ACC112 (cell line): Measurements from ENCODE around the gene PALLD.
"Not testable (repeated sequence)": the region's sequence is repeated elsewhere in the genome, so short reads cannot be mapped to it uniquely, and the experiment has no call there.

Experiments
- H2AFZ ChIP-seq: fragments of 200-600 bp; sonication (generic); one replicate; pipeline ENCODE4 v1.6.0; 2017; ENCODE audit warnings: antibody characterized with exemption, low read length; ENCODE audit not compliant: unreplicated experiment
- H3K27ac ChIP-seq: fragments of 200-600 bp; sonication (generic); 2 replicates; pipeline ENCODE4 v1.5.1; 2014; ENCODE audit warnings: low read depth, mild to moderate bottlenecking, antibody characterized with exemption, low read length, moderate library complexity
- H3K27me3 ChIP-seq: fragments of 200-600 bp; sonication (generic); 2 replicates; pipeline ENCODE4 v1.6.1; 2014; ENCODE audit warnings: mild to moderate bottlenecking, antibody characterized with exemption, low read length, moderate library complexity, mixed read lengths; ENCODE audit not compliant: insufficient read depth
- H3K36me3 ChIP-seq: fragments of 200-600 bp; sonication (generic); 2 replicates; pipeline ENCODE4 v1.6.1; 2016; ENCODE audit warnings: mild to moderate bottlenecking, antibody characterized with exemption, low read length, moderate library complexity, mixed read lengths; ENCODE audit not compliant: insufficient read depth
- H3K4me1 ChIP-seq: fragments of 200-600 bp; sonication (generic); one replicate; pipeline ENCODE4 v1.6.1; 2016; ENCODE audit warnings: low read length, mixed read lengths; ENCODE audit not compliant: insufficient read depth, unreplicated experiment, control insufficient read depth
- H3K4me3 ChIP-seq: fragments of 200-600 bp; sonication (generic); 2 replicates; pipeline ENCODE4 v1.5.1; 2014; ENCODE audit warnings: mild to moderate bottlenecking, low read depth, low read length
- H3K79me2 ChIP-seq: fragments of 200-600 bp; sonication (generic); one replicate; pipeline ENCODE4 v1.6.0; 2016; ENCODE audit warnings: low read length; ENCODE audit not compliant: control insufficient read depth, unreplicated experiment, insufficient read depth

The PALLD gene

DNA sequence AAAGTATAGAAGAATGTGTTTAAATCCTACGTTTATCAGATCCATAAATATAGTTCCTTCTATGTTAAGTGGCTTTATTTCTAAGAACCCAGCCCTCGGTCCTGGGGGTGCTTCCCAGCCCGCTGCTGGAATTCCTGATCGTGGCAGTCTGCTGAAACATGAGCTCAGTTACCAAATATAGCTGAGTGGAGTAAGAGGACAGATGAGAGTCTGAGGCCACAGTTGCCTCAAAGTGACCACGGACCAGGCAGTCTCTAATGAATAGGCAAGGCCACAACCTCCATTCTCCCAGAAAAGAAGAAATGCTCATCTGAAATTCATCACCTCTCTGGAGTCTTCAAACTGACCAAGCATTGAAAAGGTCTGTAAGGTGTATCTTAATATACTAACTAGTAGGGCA, at the start of gene PALLD:
Gene PALLD (plus strand): TSS at position 219 of the 400 bp plus-strand sequence.
- Histone ChIP-seq H3K27me3 (no peaks in the 10 kb centered on the region), H3K36me3 (no peaks in the 10 kb centered on the region), H2AFZ (no peak within 1 kb of the TSS), H3K4me1 (no peaks in the 10 kb centered on the region), H3K4me3 (no peak within 1 kb of the TSS), H3K79me2 (no peaks in the 10 kb centered on the region), H3K27ac (no peak within 1 kb of the TSS)

DNA sequence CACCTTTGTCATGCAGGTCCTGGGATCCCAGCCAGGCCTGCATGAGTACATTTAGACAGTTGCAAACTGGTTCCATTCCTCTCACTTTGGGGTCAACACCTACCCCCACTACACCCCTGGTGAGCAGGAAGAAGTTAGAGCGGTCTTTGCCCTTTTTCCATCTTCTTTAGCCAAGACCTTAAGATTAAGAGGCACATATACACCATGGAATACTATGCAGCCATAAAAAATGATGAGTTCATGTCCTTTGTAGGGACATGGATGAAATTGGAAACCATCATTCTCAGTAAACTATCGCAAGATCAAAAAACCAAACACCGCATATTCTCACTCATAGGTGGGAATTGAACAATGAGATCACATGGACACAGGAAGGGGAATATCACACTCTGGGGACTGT, 47.8 kb upstream of the PALLD start:
- H2AFZ ChIP-seq, H3K79me2 ChIP-seq, H3K27ac ChIP-seq, H3K4me3 ChIP-seq, H3K27me3 ChIP-seq: not testable (repeated sequence)
- Histone ChIP-seq H3K4me1 (peaks cover 27% of the 10 kb centered on the region), H3K36me3 (peaks cover 36% of the 10 kb centered on the region)

DNA sequence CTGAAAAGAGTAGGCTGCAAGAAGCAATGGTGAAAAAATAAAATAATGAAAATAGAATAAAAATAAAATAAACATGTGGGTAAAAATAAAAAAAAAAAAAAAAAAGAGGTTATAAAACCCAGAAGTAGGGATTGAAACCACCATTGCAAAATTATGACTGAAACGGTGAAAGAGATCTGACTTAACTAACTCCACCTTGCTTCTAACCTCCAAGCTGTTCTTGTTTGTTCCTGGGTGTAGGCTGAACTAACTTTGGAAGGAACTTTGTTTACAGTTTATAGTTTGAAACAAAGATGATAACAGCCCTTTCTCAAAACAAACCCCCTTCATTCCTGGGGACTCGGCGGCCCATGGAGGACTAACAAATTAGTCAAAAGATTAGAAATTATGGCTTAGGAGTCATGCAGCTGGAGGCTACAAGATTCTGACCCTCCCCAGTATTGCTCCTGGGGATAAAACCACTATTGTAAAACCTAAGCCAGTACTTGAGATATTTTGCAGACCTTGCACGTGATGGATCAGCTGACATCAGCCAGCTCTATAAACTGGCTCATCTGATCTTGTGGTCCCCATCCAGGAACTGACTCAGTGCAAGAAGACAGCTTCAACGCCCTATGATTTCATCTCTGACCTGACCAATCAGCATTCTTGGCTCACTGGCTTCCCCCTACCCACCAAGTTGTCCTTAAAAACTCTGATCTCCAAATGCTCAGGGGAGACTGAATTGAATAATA, 47.0 kb upstream of the PALLD start:
- Histone ChIP-seq H3K27me3 (no peaks in the 10 kb centered on the region), H3K4me3 (no peak overlapping the region), H3K36me3 (peaks cover 36% of the 10 kb centered on the region), H3K4me1 (peaks cover 27% of the 10 kb centered on the region), H2AFZ (no peak overlapping the region), H3K27ac (peak overlapping the region; percentile 49; the same call in 1 of the 2 replicates), H3K79me2 (no peaks in the 10 kb centered on the region)

DNA sequence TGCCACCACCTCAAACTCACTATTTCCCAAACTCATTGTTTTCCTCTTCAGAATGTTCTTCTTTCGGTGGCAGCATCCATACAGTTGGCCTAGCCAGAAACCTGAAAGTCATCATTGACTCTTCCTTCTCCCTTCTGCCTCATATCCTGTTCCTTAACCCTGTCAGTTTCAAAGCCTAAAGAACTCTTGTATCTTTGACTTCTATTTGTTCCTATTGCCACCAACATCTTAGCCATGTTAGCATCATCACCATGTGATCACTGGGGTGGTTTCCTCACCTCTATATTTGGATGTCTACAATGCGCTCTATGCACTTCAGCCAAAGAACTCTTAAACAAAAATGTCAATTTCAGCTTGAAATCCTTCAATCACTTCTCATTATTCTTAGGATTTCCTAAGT, 45.5 kb upstream of the PALLD start:
- Histone ChIP-seq H3K27me3 (no peaks in the 10 kb centered on the region), H3K79me2 (no peaks in the 10 kb centered on the region), H3K36me3 (peaks cover 41% of the 10 kb centered on the region), H3K4me3 (peak overlapping the region; percentile 22; the same call in 1 of the 2 replicates), H3K4me1 (peaks cover 27% of the 10 kb centered on the region), H2AFZ (no peak overlapping the region), H3K27ac (peak overlapping the region; percentile 55)

DNA sequence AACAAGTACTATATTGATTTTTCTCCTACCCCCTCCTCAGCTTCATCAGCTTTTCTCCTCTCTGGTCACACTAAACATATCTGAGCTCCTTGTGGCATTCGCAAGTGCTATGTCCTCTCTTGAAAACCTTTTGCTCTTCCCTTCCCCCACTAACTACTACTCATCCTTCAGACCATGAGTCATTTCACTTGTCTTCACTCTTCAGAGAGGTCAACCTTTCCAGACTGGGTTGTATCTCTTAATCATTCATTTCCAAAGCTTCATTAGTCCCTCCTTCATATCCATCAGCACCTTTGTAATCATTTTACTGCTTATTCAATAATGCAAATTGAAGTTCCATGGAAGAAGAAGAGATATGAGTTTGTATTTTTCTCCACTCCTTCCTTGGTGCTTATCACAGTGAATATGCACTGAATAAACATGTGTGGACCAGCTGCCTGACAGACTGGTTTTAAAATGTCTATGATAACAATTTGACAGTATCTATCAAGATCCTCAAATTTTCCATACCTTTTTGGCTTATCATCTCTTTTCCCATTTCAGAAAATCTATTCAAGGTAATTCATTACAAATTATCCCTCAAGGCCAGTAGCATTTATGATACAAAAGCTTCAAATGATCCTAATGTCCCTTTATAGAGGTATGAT, 45.0 kb upstream of the PALLD start:
- Histone ChIP-seq H3K4me3 (peak overlapping the region; percentile 36; the same call in 1 of the 2 replicates), H3K27ac (peak overlapping the region; percentile 55), H3K79me2 (no peaks in the 10 kb centered on the region), H3K36me3 (peaks cover 41% of the 10 kb centered on the region), H3K27me3 (no peaks in the 10 kb centered on the region), H3K4me1 (peaks cover 27% of the 10 kb centered on the region), H2AFZ (no peak overlapping the region)

DNA sequence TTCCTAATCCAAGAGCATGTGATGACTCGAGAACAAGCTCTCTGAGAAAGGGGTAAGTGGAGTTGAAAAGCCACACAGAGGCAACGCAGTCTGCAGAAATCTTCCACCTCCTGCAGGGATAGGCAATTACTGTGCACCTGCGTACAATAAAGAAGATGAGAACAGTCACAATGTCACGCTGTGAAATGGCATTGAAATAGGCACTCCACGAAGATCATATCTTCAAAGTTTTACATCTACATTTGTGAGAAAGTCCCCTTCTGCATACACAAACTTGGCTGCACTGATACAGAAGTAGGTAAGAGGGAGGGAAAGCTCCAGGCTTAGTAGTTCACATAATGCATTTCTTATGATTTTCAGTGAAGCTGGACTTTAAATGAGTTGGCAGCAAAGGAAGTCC, 43.7 kb upstream of the PALLD start:
- H2AFZ ChIP-seq = no peak overlapping the region
- H3K27ac ChIP-seq = no peak overlapping the region

DNA sequence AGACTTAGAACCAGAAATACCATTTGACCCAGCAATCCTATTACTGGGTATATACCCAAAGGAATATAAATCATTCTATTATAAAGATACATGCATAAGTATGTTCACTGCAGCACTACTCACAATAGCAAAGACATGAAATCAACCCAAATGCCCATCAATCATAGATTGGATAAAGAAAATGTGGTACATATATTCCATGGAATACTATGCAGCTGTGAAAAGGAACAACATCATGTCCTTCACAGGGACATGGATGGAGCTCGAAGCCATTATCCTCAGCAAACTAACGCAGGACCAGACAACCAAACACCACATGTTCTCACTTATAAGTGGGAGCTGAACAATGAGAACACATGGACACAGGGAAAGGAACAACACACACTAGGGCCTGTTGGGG, 38.6 kb upstream of the PALLD start:
- H3K79me2 ChIP-seq, H2AFZ ChIP-seq, H3K4me3 ChIP-seq, H3K4me1 ChIP-seq, H3K27ac ChIP-seq, H3K27me3 ChIP-seq: not testable (repeated sequence)
- peaks cover 40% of the 10 kb centered on the region for H3K36me3 ChIP-seq

More for the DNA sequence above, 43.7 kb upstream of the PALLD start:
- Histone ChIP-seq H3K36me3 (peaks cover 42% of the 10 kb centered on the region), H3K4me1 (peaks cover 27% of the 10 kb centered on the region), H3K4me3 (no peak overlapping the region), H3K27me3 (no peaks in the 10 kb centered on the region), H3K79me2 (no peaks in the 10 kb centered on the region)

DNA sequence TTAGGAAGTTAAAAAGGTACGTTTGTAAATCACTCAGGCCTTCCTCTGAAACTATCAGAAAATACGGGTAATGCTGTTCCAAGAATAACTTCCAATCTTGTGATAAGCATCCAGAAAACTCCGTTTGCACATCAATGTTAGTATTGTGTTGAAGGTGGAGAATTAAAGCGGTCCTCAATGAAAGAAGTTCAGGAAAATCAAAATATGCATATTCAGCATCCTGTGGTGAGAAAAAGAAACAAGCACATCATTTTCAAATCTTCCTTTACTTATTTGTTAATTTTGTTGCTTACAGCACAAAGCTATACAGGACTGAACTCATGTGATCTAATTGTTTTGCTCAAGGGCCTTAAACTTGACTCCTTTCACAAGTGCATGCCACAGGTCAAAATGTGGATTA, 35.0 kb upstream of the PALLD start:
- H3K4me1 ChIP-seq = no peaks in the 10 kb centered on the region
- H3K36me3 ChIP-seq = peaks cover 52% of the 10 kb centered on the region
- H3K27me3 ChIP-seq = no peaks in the 10 kb centered on the region
- H3K4me3 ChIP-seq = no peak overlapping the region
- H2AFZ ChIP-seq = no peak overlapping the region
- no peak overlapping the region for H3K27ac ChIP-seq
- no peaks in the 10 kb centered on the region for H3K79me2 ChIP-seq

DNA sequence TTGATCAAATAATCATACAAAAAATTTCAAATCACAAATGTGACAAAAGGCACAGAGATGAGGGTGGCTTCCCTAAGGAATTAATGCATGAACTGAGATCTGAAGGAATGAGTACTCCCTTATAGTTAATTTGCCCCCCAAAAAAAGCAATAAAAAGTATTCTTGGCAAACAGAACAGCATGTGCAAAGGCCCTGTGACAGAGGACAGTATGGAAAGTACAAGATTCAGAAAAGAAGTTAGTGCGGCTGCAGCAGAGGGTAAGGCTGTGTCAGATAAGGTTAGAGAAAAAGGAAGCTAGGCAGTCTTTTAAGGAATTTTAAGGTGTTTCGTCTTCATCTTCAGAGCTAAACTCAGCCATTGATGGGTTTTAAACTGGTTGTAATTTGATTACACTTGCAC, 23.9 kb upstream of the PALLD start:
- H2AFZ ChIP-seq = no peak overlapping the region

DNA sequence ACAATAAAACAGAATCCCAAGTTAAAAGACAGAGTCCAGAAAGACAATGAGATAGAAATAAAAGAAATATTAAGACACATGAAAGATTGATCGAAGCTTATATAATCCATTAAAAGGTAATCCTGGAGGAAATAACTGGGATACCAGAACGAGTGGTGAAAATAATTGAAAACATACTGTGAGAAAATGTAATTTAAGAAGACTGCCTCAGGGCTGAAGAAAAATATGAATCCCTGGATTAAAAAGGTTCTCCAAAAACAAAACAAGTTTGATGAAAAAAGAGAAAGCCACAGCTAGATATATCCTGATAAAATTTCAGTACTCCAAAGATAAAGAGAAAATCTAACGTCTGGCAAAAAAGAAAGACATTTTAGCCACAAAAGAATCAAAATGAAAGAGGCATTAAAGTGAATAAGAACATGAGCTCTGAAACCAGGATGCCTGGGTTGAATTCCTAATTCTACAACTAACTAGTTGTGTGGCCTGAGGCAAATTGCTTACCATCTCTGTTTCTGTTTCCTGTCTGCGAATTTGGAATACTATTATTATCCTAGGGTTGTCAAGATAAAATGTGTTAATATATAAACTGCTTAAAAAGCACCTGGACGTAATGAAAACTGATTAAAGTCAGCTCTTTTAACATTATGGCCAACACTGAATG, 22.1 kb upstream of the PALLD start:
- Histone ChIP-seq H3K4me3 (peak overlapping the region; percentile 43), H2AFZ (peak overlapping the region; percentile 34), H3K27ac (no peak overlapping the region), H3K79me2 (peaks cover 56% of the 10 kb centered on the region), H3K4me1 (peaks cover 25% of the 10 kb centered on the region), H3K36me3 (peaks cover 43% of the 10 kb centered on the region), H3K27me3 (no peaks in the 10 kb centered on the region)

More for the DNA sequence above, 23.9 kb upstream of the PALLD start:
- no peaks in the 10 kb centered on the region for H3K27me3 ChIP-seq
- H3K36me3 ChIP-seq = peaks cover 55% of the 10 kb centered on the region
- peaks cover 41% of the 10 kb centered on the region for H3K79me2 ChIP-seq
- no peak overlapping the region for H3K4me3 ChIP-seq
- H3K4me1 ChIP-seq = peaks cover 22% of the 10 kb centered on the region
- no peak overlapping the region for H3K27ac ChIP-seq
